Natural killer cell (primary cell): ENCODE results near the gene FAM151A. TPM values are rescaled to one million over a fixed set of nuclear protein-coding genes. Genes with fewer than 3 reads are reported as not detected.

Source experiments
- ATAC-seq, 3 donors: fragments of 150-1000 bp in 2 of 3; fragments of 200-7000 bp in 1 of 3; cut with Tn5 transposase; 1 replicate in 1 of 3; 2 replicates in 2 of 3; pipeline ENCODE4 v1.10.0; 2021; ENCODE audit warnings: mild to moderate bottlenecking in 2 of 3, moderate library complexity in 2 of 3
- DNase-seq, 2 donors: peaks; one replicate each; pipeline versions ENCODE4 v3.0.0 to v3.0.0-alpha.2; 2013 to 2021; ENCODE audit warnings: mixed read lengths in 1 of 2
- H3K27ac ChIP-seq: one replicate; pipeline ENCODE4 v1.5.1; 2013; ENCODE audit warnings: mild to moderate bottlenecking, low read length
- H3K27me3 ChIP-seq: one replicate; pipeline ENCODE4 v1.6.1; 2013; ENCODE audit warnings: low read length; ENCODE audit not compliant: control insufficient read depth, insufficient read depth
- H3K36me3 ChIP-seq: one replicate; pipeline ENCODE4 v1.6.1; 2013; ENCODE audit warnings: low read length; ENCODE audit not compliant: control insufficient read depth, insufficient read depth
- H3K4me1 ChIP-seq: one replicate; pipeline ENCODE4 v1.6.1; 2013; ENCODE audit warnings: low read length; ENCODE audit not compliant: control insufficient read depth, insufficient read depth
- H3K4me3 ChIP-seq: one replicate; pipeline ENCODE4 v1.5.1; 2013; ENCODE audit warnings: low read length
- H3K9me3 ChIP-seq: one replicate; pipeline ENCODE4 v1.6.1; 2013; ENCODE audit warnings: low read length; ENCODE audit not compliant: control insufficient read depth, insufficient read depth
- H3K27ac Mint-ChIP-seq, 2 donors: one replicate each; pipeline ENCODE4 v1.8.0; 2022; ENCODE audit warnings: mild to moderate bottlenecking in 2 of 2, mixed read lengths in 2 of 2, moderate library complexity in 1 of 2
- H3K27me3 Mint-ChIP-seq, 2 donors: one replicate each; pipeline ENCODE4 v1.8.0; 2022; ENCODE audit warnings: low read depth in 2 of 2, mixed read lengths in 2 of 2
- H3K36me3 Mint-ChIP-seq: one replicate; pipeline ENCODE4 v1.8.0; 2022; ENCODE audit warnings: mixed read lengths
- H3K4me1 Mint-ChIP-seq, 2 donors: one replicate each; pipeline ENCODE4 v1.8.0; 2022; ENCODE audit warnings: mixed read lengths in 2 of 2
- H3K4me3 Mint-ChIP-seq: one replicate; pipeline ENCODE4 v1.8.0; 2022; ENCODE audit warnings: mild to moderate bottlenecking, moderate library complexity, mixed read lengths
- H3K9me3 Mint-ChIP-seq, 2 donors: one replicate each; pipeline ENCODE4 v1.8.0; 2022; ENCODE audit warnings: mixed read lengths in 2 of 2
- WGBS: methylation state at CpG from one replicate; pipeline ENCODE4 v1.1.7; 2013; ENCODE audit warnings: missing lambda C conversion rate; ENCODE audit not compliant: insufficient coverage; 5-methylcytosine and 5-hydroxymethylcytosine counted together
- intact Hi-C: fragments of 100-400 bp; cut with micrococcal nuclease; formaldehyde crosslinking; loops from one replicate; pipeline ENCODE4 v1.14.2; 2022
- total RNA-seq, 4 donors: library from RNA; stranded (reverse); fragments of 120-200 nt in 1 of 4; gene quantifications; one replicate each; pipeline versions ENCODE4 v1.2.3 to v1.2.4, GENCODE V29; 2013 to 2022
- TF ChIP-seq, protein P1 (sequence below): fragments of 200-600 bp; IDR thresholded peaks from one replicate; pipeline ENCODE4 v1.8.0; 2022; ENCODE audit warnings: antibody characterized with exemption

Gene FAM151A
- total RNA-seq, 3 donors from 2014 or later (not counting 1 experiment from before 2014, with no cell fraction given), result not detected

DNA sequence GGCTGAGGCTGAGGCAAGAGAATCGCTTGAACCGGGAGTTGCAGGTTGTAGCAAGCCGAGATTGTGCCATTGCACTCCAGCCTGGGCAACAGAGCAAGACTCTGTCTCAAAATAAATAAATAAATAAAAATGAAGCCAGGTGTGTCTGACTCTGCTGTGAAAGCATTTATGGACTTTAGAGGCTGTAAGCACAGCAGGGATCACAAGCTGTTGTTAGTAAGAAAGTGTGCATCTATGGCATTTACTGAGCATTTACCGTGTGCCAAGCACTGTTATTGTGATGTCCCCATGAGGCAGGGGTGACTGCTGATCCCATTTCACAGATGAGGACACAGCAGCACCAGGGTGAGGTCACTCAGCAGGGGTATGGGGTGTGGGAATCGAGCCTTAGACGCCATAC, 20.1 kb downstream of the FAM151A start:
- H3K4me1 Mint-ChIP-seq, result peaks cover 9 to 11% of the 10 kb centered on the region in 2 donors
- TF ChIP-seq, protein P1, sequence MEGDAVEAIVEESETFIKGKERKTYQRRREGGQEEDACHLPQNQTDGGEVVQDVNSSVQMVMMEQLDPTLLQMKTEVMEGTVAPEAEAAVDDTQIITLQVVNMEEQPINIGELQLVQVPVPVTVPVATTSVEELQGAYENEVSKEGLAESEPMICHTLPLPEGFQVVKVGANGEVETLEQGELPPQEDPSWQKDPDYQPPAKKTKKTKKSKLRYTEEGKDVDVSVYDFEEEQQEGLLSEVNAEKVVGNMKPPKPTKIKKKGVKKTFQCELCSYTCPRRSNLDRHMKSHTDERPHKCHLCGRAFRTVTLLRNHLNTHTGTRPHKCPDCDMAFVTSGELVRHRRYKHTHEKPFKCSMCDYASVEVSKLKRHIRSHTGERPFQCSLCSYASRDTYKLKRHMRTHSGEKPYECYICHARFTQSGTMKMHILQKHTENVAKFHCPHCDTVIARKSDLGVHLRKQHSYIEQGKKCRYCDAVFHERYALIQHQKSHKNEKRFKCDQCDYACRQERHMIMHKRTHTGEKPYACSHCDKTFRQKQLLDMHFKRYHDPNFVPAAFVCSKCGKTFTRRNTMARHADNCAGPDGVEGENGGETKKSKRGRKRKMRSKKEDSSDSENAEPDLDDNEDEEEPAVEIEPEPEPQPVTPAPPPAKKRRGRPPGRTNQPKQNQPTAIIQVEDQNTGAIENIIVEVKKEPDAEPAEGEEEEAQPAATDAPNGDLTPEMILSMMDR, result no peak

GRCh38 chr1:54602554-54602953, 20.8 kb downstream of the FAM151A start:
- no peak for DNase-seq
- H3K27ac Mint-ChIP-seq, result no peak overlapping the region
- Histone ChIP-seq H3K4me1 (peaks cover 8% of the 10 kb centered on the region), H3K27ac (no peak overlapping the region), H3K9me3 (no peaks in the 10 kb centered on the region), H3K27me3 (no peaks in the 10 kb centered on the region), H3K36me3 (no peaks in the 10 kb centered on the region), H3K4me3 (no peak overlapping the region)
- ATAC-seq, result no peak
- H3K4me1 Mint-ChIP-seq, result peaks cover 9 to 11% of the 10 kb centered on the region in 2 donors
- 93% methylated on average over 18 of the region's 18 CpGs for WGBS
- H3K4me3 Mint-ChIP-seq, result no peak overlapping the region
- H3K27me3 Mint-ChIP-seq, result no peaks in the 10 kb centered on the region
- no peaks in the 10 kb centered on the region for H3K36me3 Mint-ChIP-seq
- TF ChIP-seq, protein P1, result no peak
- intact Hi-C loops, result no loop called here
- H3K9me3 Mint-ChIP-seq, result no peaks in the 10 kb centered on the region

More for the DNA sequence above, 20.1 kb downstream of the FAM151A start:
- H3K36me3 ChIP-seq, result no peaks in the 10 kb centered on the region
- no peak overlapping the region for H3K27ac Mint-ChIP-seq
- H3K9me3 Mint-ChIP-seq, result no peaks in the 10 kb centered on the region
- no peaks in the 10 kb centered on the region for H3K36me3 Mint-ChIP-seq
- H3K4me1 ChIP-seq, result peaks cover 8% of the 10 kb centered on the region
- intact Hi-C loops, result no loop called here
- no peaks in the 10 kb centered on the region for H3K27me3 Mint-ChIP-seq
- no peak for ATAC-seq
- H3K27ac ChIP-seq, result no peak overlapping the region
- H3K9me3 ChIP-seq, result no peaks in the 10 kb centered on the region
- no peak overlapping the region for H3K4me3 Mint-ChIP-seq
- H3K4me3 ChIP-seq, result no peak overlapping the region
- WGBS, result 89% methylated on average over 6 of the region's 6 CpGs
- no peak for DNase-seq
- no peaks in the 10 kb centered on the region for H3K27me3 ChIP-seq

DNA sequence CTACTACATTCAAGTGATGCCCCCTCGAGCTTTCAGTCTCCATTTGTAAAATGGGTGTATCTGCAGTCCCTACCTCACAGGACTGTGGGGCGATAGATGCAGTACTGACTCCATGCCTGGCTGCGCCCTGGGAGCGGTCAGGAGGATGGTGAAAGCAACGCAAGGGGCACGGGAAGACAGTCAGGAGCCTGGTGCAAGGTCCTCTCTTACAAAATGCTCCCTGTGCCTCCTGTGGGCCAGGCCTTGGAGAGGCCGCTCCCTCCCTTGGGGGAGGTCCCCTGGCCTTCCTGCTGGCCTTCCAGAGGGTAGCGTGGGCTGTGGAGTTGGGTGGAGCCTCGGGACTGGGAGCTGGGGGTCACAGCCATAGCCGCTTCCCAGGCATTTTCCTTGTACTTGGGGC, 21.6 kb downstream of the FAM151A start:
- no peak overlapping the region for H3K4me3 Mint-ChIP-seq
- H3K4me1 Mint-ChIP-seq, result peaks cover 9 to 11% of the 10 kb centered on the region in 2 donors
- TF ChIP-seq, protein P1, result no peak
- no peak for DNase-seq
- Histone ChIP-seq H3K4me3 (no peak overlapping the region), H3K27me3 (no peaks in the 10 kb centered on the region), H3K36me3 (no peaks in the 10 kb centered on the region), H3K9me3 (no peaks in the 10 kb centered on the region), H3K4me1 (peaks cover 8% of the 10 kb centered on the region), H3K27ac (no peak overlapping the region)
- WGBS, result 88% methylated on average over 10 of the region's 10 CpGs
- no peaks in the 10 kb centered on the region for H3K36me3 Mint-ChIP-seq
- no peak for ATAC-seq
- intact Hi-C loops, result no loop called here
- H3K27ac Mint-ChIP-seq, result no peak overlapping the region
- H3K9me3 Mint-ChIP-seq, result no peaks in the 10 kb centered on the region
- H3K27me3 Mint-ChIP-seq, result no peaks in the 10 kb centered on the region
